ENCODE results near the gene MAPK8.

Gene MAPK8

GRCh38 chr10:48429309-48429708, 122.8 kb downstream of the MAPK8 start:
- Histone ChIP-seq H3K4me1 (ENCODE audit: insufficient read depth, insufficient read length) (no peaks in the 10 kb centered on the region), H3K36me3 (ENCODE audit: insufficient read depth, insufficient read length, low read length) (peaks cover 14% of the 10 kb centered on the region), H3K4me3 (ENCODE audit: insufficient read length, low read depth) (no peak overlapping the region), H3K27me3 (ENCODE audit: insufficient read depth, insufficient read length) (no peaks in the 10 kb centered on the region), H3K9ac (ENCODE audit: insufficient read length, low read depth) (no peak overlapping the region), H3K9me3 (ENCODE audit: insufficient read depth, low read length) (no peaks in the 10 kb centered on the region)
- no peak for TF ChIP-seq SUZ12 (IDR thresholded peaks at IDR 0.05; ENCODE audit: extremely low read depth, insufficient read depth, insufficient read length)
- no peak for TF ChIP-seq YY1 (IDR thresholded peaks at IDR 0.05; ENCODE audit: insufficient read depth, insufficient read length)
- no peak for TF ChIP-seq ZNF274 (IDR thresholded peaks at IDR 0.05; ENCODE audit: low read depth, low read length)
- no peak for DNase-seq (ENCODE audit: low read depth, low spot score)

- H3K4me1 ChIP-seq (ENCODE audit: insufficient read depth, insufficient read length) = no peaks in the 10 kb centered on the region
- no peak for TF ChIP-seq YY1 (IDR thresholded peaks at IDR 0.05; ENCODE audit: insufficient read depth, insufficient read length)
- TF ChIP-seq ZNF274 (IDR thresholded peaks at IDR 0.05; ENCODE audit: low read depth, low read length) = no peak
- TF ChIP-seq SUZ12 (IDR thresholded peaks at IDR 0.05; ENCODE audit: extremely low read depth, insufficient read depth, insufficient read length) = no peak
- peaks cover 15% of the 10 kb centered on the region for H3K36me3 ChIP-seq (ENCODE audit: insufficient read depth, insufficient read length, low read length)
- no peaks in the 10 kb centered on the region for H3K9me3 ChIP-seq (ENCODE audit: insufficient read depth, low read length)
- no peak overlapping the region for H3K4me3 ChIP-seq (ENCODE audit: insufficient read length, low read depth)
- no peak overlapping the region for H3K9ac ChIP-seq (ENCODE audit: insufficient read length, low read depth)
- H3K27me3 ChIP-seq (ENCODE audit: insufficient read depth, insufficient read length) = no peaks in the 10 kb centered on the region
- DNase-seq (ENCODE audit: low read depth, low spot score) = no peak
These were observed 124.0 kb downstream of the MAPK8 start for GRCh38 chr10:48430402-48430993.

- no peaks in the 10 kb centered on the region for H3K9me3 ChIP-seq (ENCODE audit: insufficient read depth, low read length)
- H3K36me3 ChIP-seq (ENCODE audit: insufficient read depth, insufficient read length, low read length) = peaks cover 12% of the 10 kb centered on the region
- no peak for DNase-seq (ENCODE audit: low read depth, low spot score)
- no peaks in the 10 kb centered on the region for H3K27me3 ChIP-seq (ENCODE audit: insufficient read depth, insufficient read length)
- no peak overlapping the region for H3K4me3 ChIP-seq (ENCODE audit: insufficient read length, low read depth)
- no peaks in the 10 kb centered on the region for H3K4me1 ChIP-seq (ENCODE audit: insufficient read depth, insufficient read length)
- TF ChIP-seq SUZ12 (IDR thresholded peaks at IDR 0.05; ENCODE audit: extremely low read depth, insufficient read depth, insufficient read length) (no peak), YY1 (IDR thresholded peaks at IDR 0.05; ENCODE audit: insufficient read depth, insufficient read length) (no peak), ZNF274 (IDR thresholded peaks at IDR 0.05; ENCODE audit: low read depth, low read length) (no peak)
- H3K9ac ChIP-seq (ENCODE audit: insufficient read length, low read depth) = no peak overlapping the region
These were observed 125.4 kb downstream of the MAPK8 start for GRCh38 chr10:48431871-48432270.

GRCh38 chr10:48437546-48437945, 131.1 kb downstream of the MAPK8 start:
- TF ChIP-seq SUZ12 (IDR thresholded peaks at IDR 0.05; ENCODE audit: extremely low read depth, insufficient read depth, insufficient read length) (no peak), YY1 (IDR thresholded peaks at IDR 0.05; ENCODE audit: insufficient read depth, insufficient read length) (no peak), ZNF274 (IDR thresholded peaks at IDR 0.05; ENCODE audit: low read depth, low read length) (no peak)
- no peaks in the 10 kb centered on the region for H3K4me1 ChIP-seq (ENCODE audit: insufficient read depth, insufficient read length)
- H3K36me3 ChIP-seq (ENCODE audit: insufficient read depth, insufficient read length, low read length) = peaks cover 4% of the 10 kb centered on the region
- H3K4me3 ChIP-seq (ENCODE audit: insufficient read length, low read depth) = no peak overlapping the region
- DNase-seq (ENCODE audit: low read depth, low spot score) = no peak
- H3K9ac ChIP-seq (ENCODE audit: insufficient read length, low read depth) = no peak overlapping the region
- no peaks in the 10 kb centered on the region for H3K27me3 ChIP-seq (ENCODE audit: insufficient read depth, insufficient read length)
- no peaks in the 10 kb centered on the region for H3K9me3 ChIP-seq (ENCODE audit: insufficient read depth, low read length)

GRCh38 chr10:48439031-48439430, 132.6 kb downstream of the MAPK8 start:
- no peak overlapping the region for H3K4me3 ChIP-seq (ENCODE audit: insufficient read length, low read depth)
- DNase-seq (ENCODE audit: low read depth, low spot score) = no peak
- TF ChIP-seq SUZ12 (IDR thresholded peaks at IDR 0.05; ENCODE audit: extremely low read depth, insufficient read depth, insufficient read length) (no peak), ZNF274 (IDR thresholded peaks at IDR 0.05; ENCODE audit: low read depth, low read length) (no peak), YY1 (IDR thresholded peaks at IDR 0.05; ENCODE audit: insufficient read depth, insufficient read length) (no peak)
- no peaks in the 10 kb centered on the region for H3K27me3 ChIP-seq (ENCODE audit: insufficient read depth, insufficient read length)
- H3K9me3 ChIP-seq (ENCODE audit: insufficient read depth, low read length) = no peaks in the 10 kb centered on the region
- no peaks in the 10 kb centered on the region for H3K4me1 ChIP-seq (ENCODE audit: insufficient read depth, insufficient read length)
- no peak overlapping the region for H3K9ac ChIP-seq (ENCODE audit: insufficient read length, low read depth)
- H3K36me3 ChIP-seq (ENCODE audit: insufficient read depth, insufficient read length, low read length) = peaks cover 4% of the 10 kb centered on the region

- DNase-seq (ENCODE audit: low read depth, low spot score) = no peak
- Histone ChIP-seq H3K9me3 (ENCODE audit: insufficient read depth, low read length) (no peaks in the 10 kb centered on the region), H3K4me3 (ENCODE audit: insufficient read length, low read depth) (no peak overlapping the region), H3K36me3 (ENCODE audit: insufficient read depth, insufficient read length, low read length) (peaks cover 4% of the 10 kb centered on the region), H3K9ac (ENCODE audit: insufficient read length, low read depth) (no peak overlapping the region), H3K27me3 (ENCODE audit: insufficient read depth, insufficient read length) (no peaks in the 10 kb centered on the region), H3K4me1 (ENCODE audit: insufficient read depth, insufficient read length) (no peaks in the 10 kb centered on the region)
- TF ChIP-seq YY1 (IDR thresholded peaks at IDR 0.05; ENCODE audit: insufficient read depth, insufficient read length) (no peak), SUZ12 (IDR thresholded peaks at IDR 0.05; ENCODE audit: extremely low read depth, insufficient read depth, insufficient read length) (no peak), ZNF274 (IDR thresholded peaks at IDR 0.05; ENCODE audit: low read depth, low read length) (no peak)
These were observed 133.1 kb downstream of the MAPK8 start for GRCh38 chr10:48439581-48440041.

GRCh38 chr10:48440771-48441170, 134.3 kb downstream of the MAPK8 start:
- H3K4me1 ChIP-seq (ENCODE audit: insufficient read depth, insufficient read length) = no peaks in the 10 kb centered on the region
- DNase-seq (ENCODE audit: low read depth, low spot score) = no peak
- no peak overlapping the region for H3K9ac ChIP-seq (ENCODE audit: insufficient read length, low read depth)
- TF ChIP-seq SUZ12 (IDR thresholded peaks at IDR 0.05; ENCODE audit: extremely low read depth, insufficient read depth, insufficient read length) (no peak), ZNF274 (IDR thresholded peaks at IDR 0.05; ENCODE audit: low read depth, low read length) (no peak), YY1 (IDR thresholded peaks at IDR 0.05; ENCODE audit: insufficient read depth, insufficient read length) (no peak)
- peaks cover 5% of the 10 kb centered on the region for H3K36me3 ChIP-seq (ENCODE audit: insufficient read depth, insufficient read length, low read length)
- H3K9me3 ChIP-seq (ENCODE audit: insufficient read depth, low read length) = no peaks in the 10 kb centered on the region
- H3K4me3 ChIP-seq (ENCODE audit: insufficient read length, low read depth) = no peak overlapping the region
- H3K27me3 ChIP-seq (ENCODE audit: insufficient read depth, insufficient read length) = no peaks in the 10 kb centered on the region
